ENCODE results near the gene NDUFC1.
"Not testable (repeated sequence)": the region's sequence is repeated elsewhere in the genome, so short reads cannot be mapped to it uniquely, and the experiment has no call there.

DNA sequence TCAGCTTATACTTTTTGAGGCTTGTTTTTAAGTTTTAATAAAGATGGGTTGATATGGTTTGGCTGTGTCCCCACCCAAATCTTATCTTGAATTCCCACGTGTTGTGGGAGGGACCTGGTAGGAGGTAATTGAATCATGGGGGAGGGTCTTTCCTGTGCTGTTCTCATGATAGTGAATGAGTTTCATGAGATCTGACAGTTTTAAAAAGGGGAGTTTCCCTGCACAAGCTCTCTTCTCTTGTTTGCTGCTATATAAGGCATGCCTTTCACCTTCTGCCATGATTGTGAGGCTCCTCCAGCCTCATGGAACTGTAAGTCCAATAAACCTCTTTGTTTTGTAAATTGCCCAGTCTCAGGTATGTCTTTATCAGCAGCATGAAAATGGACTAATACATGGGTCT is 19.8 kb upstream of the NDUFC1 start:
- TF ChIP-seq, protein P1, sequence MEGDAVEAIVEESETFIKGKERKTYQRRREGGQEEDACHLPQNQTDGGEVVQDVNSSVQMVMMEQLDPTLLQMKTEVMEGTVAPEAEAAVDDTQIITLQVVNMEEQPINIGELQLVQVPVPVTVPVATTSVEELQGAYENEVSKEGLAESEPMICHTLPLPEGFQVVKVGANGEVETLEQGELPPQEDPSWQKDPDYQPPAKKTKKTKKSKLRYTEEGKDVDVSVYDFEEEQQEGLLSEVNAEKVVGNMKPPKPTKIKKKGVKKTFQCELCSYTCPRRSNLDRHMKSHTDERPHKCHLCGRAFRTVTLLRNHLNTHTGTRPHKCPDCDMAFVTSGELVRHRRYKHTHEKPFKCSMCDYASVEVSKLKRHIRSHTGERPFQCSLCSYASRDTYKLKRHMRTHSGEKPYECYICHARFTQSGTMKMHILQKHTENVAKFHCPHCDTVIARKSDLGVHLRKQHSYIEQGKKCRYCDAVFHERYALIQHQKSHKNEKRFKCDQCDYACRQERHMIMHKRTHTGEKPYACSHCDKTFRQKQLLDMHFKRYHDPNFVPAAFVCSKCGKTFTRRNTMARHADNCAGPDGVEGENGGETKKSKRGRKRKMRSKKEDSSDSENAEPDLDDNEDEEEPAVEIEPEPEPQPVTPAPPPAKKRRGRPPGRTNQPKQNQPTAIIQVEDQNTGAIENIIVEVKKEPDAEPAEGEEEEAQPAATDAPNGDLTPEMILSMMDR (IDR thresholded peaks at IDR 0.05), result not testable (repeated sequence)
- not testable (repeated sequence) for TF ChIP-seq POLR2AphosphoS5 (IDR thresholded peaks at IDR 0.05; ENCODE audit: low read depth, low read length); TCF7L2 (IDR thresholded peaks at IDR 0.05; ENCODE audit: low read depth, low read length); SIN3A (IDR thresholded peaks at IDR 0.05; ENCODE audit: borderline replicate concordance, insufficient read depth, low read depth, low read length)
- TF ChIP-seq, protein P2, sequence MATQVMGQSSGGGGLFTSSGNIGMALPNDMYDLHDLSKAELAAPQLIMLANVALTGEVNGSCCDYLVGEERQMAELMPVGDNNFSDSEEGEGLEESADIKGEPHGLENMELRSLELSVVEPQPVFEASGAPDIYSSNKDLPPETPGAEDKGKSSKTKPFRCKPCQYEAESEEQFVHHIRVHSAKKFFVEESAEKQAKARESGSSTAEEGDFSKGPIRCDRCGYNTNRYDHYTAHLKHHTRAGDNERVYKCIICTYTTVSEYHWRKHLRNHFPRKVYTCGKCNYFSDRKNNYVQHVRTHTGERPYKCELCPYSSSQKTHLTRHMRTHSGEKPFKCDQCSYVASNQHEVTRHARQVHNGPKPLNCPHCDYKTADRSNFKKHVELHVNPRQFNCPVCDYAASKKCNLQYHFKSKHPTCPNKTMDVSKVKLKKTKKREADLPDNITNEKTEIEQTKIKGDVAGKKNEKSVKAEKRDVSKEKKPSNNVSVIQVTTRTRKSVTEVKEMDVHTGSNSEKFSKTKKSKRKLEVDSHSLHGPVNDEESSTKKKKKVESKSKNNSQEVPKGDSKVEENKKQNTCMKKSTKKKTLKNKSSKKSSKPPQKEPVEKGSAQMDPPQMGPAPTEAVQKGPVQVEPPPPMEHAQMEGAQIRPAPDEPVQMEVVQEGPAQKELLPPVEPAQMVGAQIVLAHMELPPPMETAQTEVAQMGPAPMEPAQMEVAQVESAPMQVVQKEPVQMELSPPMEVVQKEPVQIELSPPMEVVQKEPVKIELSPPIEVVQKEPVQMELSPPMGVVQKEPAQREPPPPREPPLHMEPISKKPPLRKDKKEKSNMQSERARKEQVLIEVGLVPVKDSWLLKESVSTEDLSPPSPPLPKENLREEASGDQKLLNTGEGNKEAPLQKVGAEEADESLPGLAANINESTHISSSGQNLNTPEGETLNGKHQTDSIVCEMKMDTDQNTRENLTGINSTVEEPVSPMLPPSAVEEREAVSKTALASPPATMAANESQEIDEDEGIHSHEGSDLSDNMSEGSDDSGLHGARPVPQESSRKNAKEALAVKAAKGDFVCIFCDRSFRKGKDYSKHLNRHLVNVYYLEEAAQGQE (IDR thresholded peaks at IDR 0.05; ENCODE audit: insufficient read depth in 1 of 2, low read depth in 2 of 2, low read length in 1 of 2), result not testable (repeated sequence)

Data from Panc1 (cell line).